B cell (primary cell): ENCODE results near the gene MTHFD1L.

Source experiments
- CTCF ChIP-seq: fragments of 200-600 bp; IDR thresholded peaks from one replicate; pipeline ENCODE4 v1.8.0; 2022; ENCODE audit warnings: antibody characterized with exemption, mild to moderate bottlenecking
- EZH2 ChIP-seq: IDR thresholded peaks from 2 replicates; pipeline ENCODE4 v1.6.1; 2012; ENCODE audit warnings: borderline replicate concordance, low read depth, mild to moderate bottlenecking, moderate library complexity, low read length; ENCODE audit not compliant: insufficient read depth, poor library complexity, severe bottlenecking

GRCh38 chr6:150830439-150831165 is 34.9 kb upstream of the MTHFD1L start:
- TF ChIP-seq CTCF, result no peak
- TF ChIP-seq EZH2, result no peak
